Mesenchymal stem cell (in vitro differentiated cells and primary cell): ENCODE data around the gene MOB3B.

Experiments used
- DNase-seq: peaks from one replicate; pipeline ENCODE4 v3.0.0-alpha.2; 2013
- H2AFZ ChIP-seq: one replicate; pipeline ENCODE4 v1.6.1; 2013; ENCODE audit warnings: low read depth, mild to moderate bottlenecking, control low read depth, inconsistent platforms, low read length, moderate library complexity
- H2AK5ac ChIP-seq: 2 replicates; pipeline ENCODE4 v1.6.1; 2013; ENCODE audit warnings: low read length, moderate library complexity, mild to moderate bottlenecking, inconsistent platforms; ENCODE audit not compliant: severe bottlenecking
- H2BK120ac ChIP-seq: one replicate; pipeline ENCODE4 v1.6.1; 2013; ENCODE audit warnings: low read depth, mild to moderate bottlenecking, inconsistent platforms, low read length, moderate library complexity
- H2BK12ac ChIP-seq, 2 experiments: one replicate each; pipeline ENCODE4 v1.6.1; 2013; ENCODE audit warnings: inconsistent platforms in 2 of 2, low read length in 2 of 2, mild to moderate bottlenecking in 2 of 2, moderate library complexity in 2 of 2, control low read depth in 1 of 2
- H2BK15ac ChIP-seq: one replicate; pipeline ENCODE4 v1.6.1; 2013; ENCODE audit warnings: mild to moderate bottlenecking, low read depth, inconsistent platforms; ENCODE audit not compliant: poor library complexity, severe bottlenecking
- H2BK5ac ChIP-seq: 2 replicates; pipeline ENCODE4 v1.6.1; 2013; ENCODE audit warnings: low read depth, mild to moderate bottlenecking, low read length, control low read depth, inconsistent platforms; ENCODE audit not compliant: poor library complexity, severe bottlenecking
- H3K14ac ChIP-seq, 2 experiments: one replicate each; pipeline ENCODE4 v1.6.1; 2013; ENCODE audit warnings: inconsistent platforms in 2 of 2, low read length in 2 of 2, control low read depth in 1 of 2, mild to moderate bottlenecking in 1 of 2, moderate library complexity in 1 of 2
- H3K18ac ChIP-seq, 2 experiments: one replicate each; pipeline ENCODE4 v1.6.1; 2013; ENCODE audit warnings: inconsistent platforms in 2 of 2, low read length in 2 of 2, control low read depth in 1 of 2, low read depth in 1 of 2, mild to moderate bottlenecking in 1 of 2
- H3K23ac ChIP-seq, 2 experiments: one replicate each; pipeline ENCODE4 v1.6.1; 2013; ENCODE audit warnings: inconsistent platforms in 2 of 2, low read length in 2 of 2, mild to moderate bottlenecking in 2 of 2, moderate library complexity in 2 of 2, control low read depth in 1 of 2
- H3K27ac ChIP-seq: 2 replicates; pipeline ENCODE4 v1.5.1; 2013; ENCODE audit warnings: mild to moderate bottlenecking, moderate library complexity, low read length, control low read depth, inconsistent platforms; ENCODE audit not compliant: poor library complexity, severe bottlenecking
- H3K27me3 ChIP-seq, 2 experiments: 2 replicates each; pipeline versions ENCODE4 v1.6.1 to v1.7.0; 2013; ENCODE audit warnings: low read length in 2 of 2, mild to moderate bottlenecking in 2 of 2, moderate library complexity in 2 of 2, control low read depth in 1 of 2, inconsistent platforms in 1 of 2; ENCODE audit not compliant: control insufficient read depth in 1 of 2, insufficient read depth in 1 of 2
- H3K36me3 ChIP-seq, 2 experiments: 2 replicates each; pipeline versions ENCODE4 v1.6.1 to v1.7.0; 2013; ENCODE audit warnings: low read length in 2 of 2, control low read depth in 1 of 2, inconsistent platforms in 1 of 2, low read depth in 1 of 2, mild to moderate bottlenecking in 1 of 2; ENCODE audit not compliant: insufficient read depth in 2 of 2, control insufficient read depth in 1 of 2
- H3K4ac ChIP-seq, 2 experiments: one replicate each; pipeline ENCODE4 v1.6.1; 2013; ENCODE audit warnings: inconsistent platforms in 2 of 2, low read length in 2 of 2, mild to moderate bottlenecking in 2 of 2, moderate library complexity in 2 of 2, control low read depth in 1 of 2, low read depth in 1 of 2
- H3K4me1 ChIP-seq: 2 replicates; pipeline ENCODE4 v1.6.1; 2013; ENCODE audit warnings: low read depth, low read length, control low read depth; ENCODE audit not compliant: control insufficient read depth, insufficient read depth
- H3K4me2 ChIP-seq: 2 replicates; pipeline ENCODE4 v1.6.1; 2013; ENCODE audit warnings: low read length, mild to moderate bottlenecking, inconsistent platforms; ENCODE audit not compliant: poor library complexity, severe bottlenecking
- H3K4me3 ChIP-seq, 2 experiments: 2 replicates each; pipeline versions ENCODE4 v1.5.1 to v1.7.0; 2013; ENCODE audit warnings: low read length in 2 of 2, mild to moderate bottlenecking in 2 of 2, control low read depth in 1 of 2, low read depth in 1 of 2; ENCODE audit not compliant: insufficient read depth in 1 of 2
- H3K79me1 ChIP-seq: replicated peaks from 2 replicates; pipeline ENCODE4 v1.6.1; 2013; ENCODE audit warnings: mild to moderate bottlenecking, control low read depth, low read length, inconsistent platforms; ENCODE audit not compliant: poor library complexity, severe bottlenecking
- H3K9ac ChIP-seq: 2 replicates; pipeline ENCODE4 v1.7.0; 2013; ENCODE audit warnings: mild to moderate bottlenecking, low read length, moderate library complexity
- H3K9me3 ChIP-seq: 2 replicates; pipeline ENCODE4 v1.7.0; 2013; ENCODE audit warnings: mild to moderate bottlenecking, low read length; ENCODE audit not compliant: control insufficient read depth
- H4K8ac ChIP-seq: one replicate; pipeline ENCODE4 v1.6.1; 2013; ENCODE audit warnings: inconsistent platforms, mild to moderate bottlenecking, low read length, moderate library complexity
- H4K91ac ChIP-seq: one replicate; pipeline ENCODE4 v1.6.1; 2013; ENCODE audit warnings: mild to moderate bottlenecking, low read length, inconsistent platforms
- WGBS: methylation state at CpG from one replicate; pipeline ENCODE4 v1.1.7; 2013; ENCODE audit warnings: mixed read lengths; 5-methylcytosine and 5-hydroxymethylcytosine counted together

MOB3B gene

GRCh38 chr9:27329291-27329690, 200.3 kb downstream of the MOB3B start:
- H3K14ac ChIP-seq, result no peak overlapping the region
- H3K4ac ChIP-seq, result no peak overlapping the region
- no peak overlapping the region for H3K9ac ChIP-seq
- no peaks in the 10 kb centered on the region for H3K79me1 ChIP-seq
- no peak overlapping the region for H3K18ac ChIP-seq
- H2BK15ac ChIP-seq, result no peak overlapping the region
- no peak overlapping the region for H2AFZ ChIP-seq
- no peak overlapping the region for H2BK12ac ChIP-seq
- no peak overlapping the region for H4K91ac ChIP-seq
- H3K4me3 ChIP-seq, result no peak overlapping the region
- H2BK120ac ChIP-seq, result no peak overlapping the region
- no peak overlapping the region for H3K27ac ChIP-seq
- H3K4me2 ChIP-seq, result no peak overlapping the region
- DNase-seq, result no peak
- no peak overlapping the region for H3K23ac ChIP-seq
- no peaks in the 10 kb centered on the region for H3K4me1 ChIP-seq
- no peaks in the 10 kb centered on the region for H3K9me3 ChIP-seq
- H2BK5ac ChIP-seq, result no peak overlapping the region
- H2AK5ac ChIP-seq, result no peak overlapping the region
- no peak overlapping the region for H4K8ac ChIP-seq
- WGBS, result 96% methylated on average over 5 of the region's 9 CpGs
- no peaks in the 10 kb centered on the region for H3K36me3 ChIP-seq
- H3K27me3 ChIP-seq, result peaks cover 13 to 22% of the 10 kb centered on the region in 2 experiments

GRCh38 chr9:27328483-27328882, 201.1 kb downstream of the MOB3B start:
- H3K4me1 ChIP-seq, result no peaks in the 10 kb centered on the region
- H3K9me3 ChIP-seq, result no peaks in the 10 kb centered on the region
- no peak overlapping the region for H3K4me2 ChIP-seq
- no peak overlapping the region for H4K91ac ChIP-seq
- H2AFZ ChIP-seq, result no peak overlapping the region
- WGBS, result 86% methylated on average over 3 of the region's 3 CpGs
- peaks cover 13 to 22% of the 10 kb centered on the region in 2 experiments for H3K27me3 ChIP-seq
- no peak overlapping the region for H3K23ac ChIP-seq
- no peak overlapping the region for H2BK120ac ChIP-seq
- H2BK5ac ChIP-seq, result no peak overlapping the region
- no peaks in the 10 kb centered on the region for H3K36me3 ChIP-seq
- H3K79me1 ChIP-seq, result no peaks in the 10 kb centered on the region
- DNase-seq, result no peak
- no peak overlapping the region for H2BK15ac ChIP-seq
- H3K4ac ChIP-seq, result no peak overlapping the region
- no peak overlapping the region for H3K27ac ChIP-seq
- H4K8ac ChIP-seq, result no peak overlapping the region
- H3K18ac ChIP-seq, result no peak overlapping the region
- H3K14ac ChIP-seq, result no peak overlapping the region
- no peak overlapping the region for H2AK5ac ChIP-seq
- H2BK12ac ChIP-seq, result no peak overlapping the region
- H3K9ac ChIP-seq, result no peak overlapping the region
- H3K4me3 ChIP-seq, result no peak overlapping the region

- no peak for DNase-seq
- H3K4me2 ChIP-seq, result no peak overlapping the region
Measured at GRCh38 chr9:27311184-27311583, 218.4 kb downstream of the MOB3B start.

GRCh38 chr9:27310582-27310981, 219.0 kb downstream of the MOB3B start:
- Histone ChIP-seq H2BK120ac (no peak overlapping the region), H3K14ac (no peak overlapping the region), H3K4me2 (no peak overlapping the region), H3K9ac (no peak overlapping the region), H3K36me3 (no peaks in the 10 kb centered on the region), H2BK5ac (no peak overlapping the region), H2AK5ac (no peak overlapping the region), H3K27me3 (peaks cover 0 to under 1% of the 10 kb centered on the region in 2 experiments), H2BK12ac (no peak overlapping the region), H2BK15ac (no peak overlapping the region), H3K4ac (no peak overlapping the region), H3K4me1 (no peaks in the 10 kb centered on the region), H2AFZ (no peak overlapping the region), H3K18ac (no peak overlapping the region), H4K91ac (no peak overlapping the region), H3K27ac (no peak overlapping the region), H3K9me3 (peaks cover 3% of the 10 kb centered on the region), H3K79me1 (no peaks in the 10 kb centered on the region), H3K23ac (no peak overlapping the region), H4K8ac (no peak overlapping the region), H3K4me3 (no peak overlapping the region)
- WGBS, result 79% methylated on average over 1 of the region's 2 CpGs
- no peak for DNase-seq

More at GRCh38 chr9:27311184-27311583, 218.4 kb downstream of the MOB3B start:
- 97% methylated on average over 2 of the region's 2 CpGs for WGBS
- Histone ChIP-seq H2AFZ (no peak overlapping the region), H3K79me1 (no peaks in the 10 kb centered on the region), H2AK5ac (no peak overlapping the region), H2BK5ac (no peak overlapping the region), H3K9ac (no peak overlapping the region), H3K36me3 (no peaks in the 10 kb centered on the region), H3K23ac (no peak overlapping the region), H2BK15ac (no peak overlapping the region), H3K14ac (no peak overlapping the region), H3K4me1 (no peaks in the 10 kb centered on the region), H4K91ac (no peak overlapping the region), H3K4me3 (no peak overlapping the region), H4K8ac (no peak overlapping the region), H3K18ac (no peak overlapping the region), H3K27me3 (no peaks in the 10 kb centered on the region), H3K27ac (no peak overlapping the region), H2BK12ac (no peak overlapping the region), H2BK120ac (no peak overlapping the region), H3K9me3 (no peaks in the 10 kb centered on the region), H3K4ac (no peak overlapping the region)
